ENCODE measurements around the gene GOLGA7B.

Gene GOLGA7B

GRCh38 chr10:97849687-97850402 lies at the start of gene GOLGA7B:
Gene GOLGA7B, plus strand, starts transcription at chr10:97849843. Its CDS starts 461 bp downstream, at chr10:97850304.
- peak; percentile 37 to 40 for DNase-seq (ENCODE audit: low read depth in 2 of 2)

- no peak for DNase-seq (ENCODE audit: low read depth in 2 of 2)
Measured at GRCh38 chr10:97800474-97800873, 49.2 kb upstream of the GOLGA7B start.

GRCh38 chr10:97801422-97801821 lies 48.2 kb upstream of the GOLGA7B start:
- DNase-seq (ENCODE audit: low read depth in 2 of 2), result no peak

- DNase-seq (ENCODE audit: low read depth in 2 of 2), result no peak
Measured at GRCh38 chr10:97805096-97805884, 44.4 kb upstream of the GOLGA7B start.

- DNase-seq (ENCODE audit: low read depth in 2 of 2), result no peak
Measured at GRCh38 chr10:97805949-97806348, 43.7 kb upstream of the GOLGA7B start.

- DNase-seq (ENCODE audit: low read depth in 2 of 2), result no peak
Measured at GRCh38 chr10:97810446-97810845, 39.2 kb upstream of the GOLGA7B start.

GRCh38 chr10:97811958-97812357 lies 37.7 kb upstream of the GOLGA7B start:
- no peak for DNase-seq (ENCODE audit: low read depth in 2 of 2)

- no peak for DNase-seq (ENCODE audit: low read depth in 2 of 2)
Measured at GRCh38 chr10:97812696-97813095, 36.9 kb upstream of the GOLGA7B start.

- no peak for DNase-seq (ENCODE audit: low read depth in 2 of 2)
Measured at GRCh38 chr10:97813311-97813710, 36.3 kb upstream of the GOLGA7B start.

GRCh38 chr10:97814996-97815395 lies 34.6 kb upstream of the GOLGA7B start:
- no peak for DNase-seq (ENCODE audit: low read depth in 2 of 2)

- no peak for DNase-seq (ENCODE audit: low read depth in 2 of 2)
Measured at GRCh38 chr10:97816609-97817008, 33.0 kb upstream of the GOLGA7B start.

GRCh38 chr10:97818572-97818971 lies 31.1 kb upstream of the GOLGA7B start:
- DNase-seq (ENCODE audit: low read depth in 2 of 2), result no peak

- no peak for DNase-seq (ENCODE audit: low read depth in 2 of 2)
Measured at GRCh38 chr10:97820096-97820704, 29.4 kb upstream of the GOLGA7B start.

- no peak for DNase-seq (ENCODE audit: low read depth in 2 of 2)
Measured at GRCh38 chr10:97821308-97822038, 28.2 kb upstream of the GOLGA7B start.

- DNase-seq (ENCODE audit: low read depth in 2 of 2), result no peak
Measured at GRCh38 chr10:97822261-97822687, 27.4 kb upstream of the GOLGA7B start.

- no peak for DNase-seq (ENCODE audit: low read depth in 2 of 2)
Measured at GRCh38 chr10:97823734-97824133, 25.9 kb upstream of the GOLGA7B start.

GRCh38 chr10:97825020-97825760 lies 24.5 kb upstream of the GOLGA7B start:
- DNase-seq (ENCODE audit: low read depth in 2 of 2), result no peak

GRCh38 chr10:97826892-97827291 lies 22.8 kb upstream of the GOLGA7B start:
- DNase-seq (ENCODE audit: low read depth in 2 of 2), result no peak

GRCh38 chr10:97827702-97828291 lies 21.8 kb upstream of the GOLGA7B start:
- no peak for DNase-seq (ENCODE audit: low read depth in 2 of 2)

GRCh38 chr10:97828721-97829120 lies 20.9 kb upstream of the GOLGA7B start:
- DNase-seq (ENCODE audit: low read depth in 2 of 2), result no peak

- no peak for DNase-seq (ENCODE audit: low read depth in 2 of 2)
Measured at GRCh38 chr10:97830064-97830463, 19.6 kb upstream of the GOLGA7B start.

Data from stimulated activated CD8-positive, alpha-beta memory T cell treated with anti-CD3 and anti-CD28 coated beads, Interleukin-7, amount 100 ng/mL, for 1 hour (primary cell).